T-helper 2 cell (primary cell): ENCODE data around the gene POLR1A.

Source experiments
- DNase-seq, 5 experiments: peaks; one replicate each; pipeline versions ENCODE4 v3.0.0 to v3.0.0-alpha.2; 2012 to 2022

Gene POLR1A

DNA sequence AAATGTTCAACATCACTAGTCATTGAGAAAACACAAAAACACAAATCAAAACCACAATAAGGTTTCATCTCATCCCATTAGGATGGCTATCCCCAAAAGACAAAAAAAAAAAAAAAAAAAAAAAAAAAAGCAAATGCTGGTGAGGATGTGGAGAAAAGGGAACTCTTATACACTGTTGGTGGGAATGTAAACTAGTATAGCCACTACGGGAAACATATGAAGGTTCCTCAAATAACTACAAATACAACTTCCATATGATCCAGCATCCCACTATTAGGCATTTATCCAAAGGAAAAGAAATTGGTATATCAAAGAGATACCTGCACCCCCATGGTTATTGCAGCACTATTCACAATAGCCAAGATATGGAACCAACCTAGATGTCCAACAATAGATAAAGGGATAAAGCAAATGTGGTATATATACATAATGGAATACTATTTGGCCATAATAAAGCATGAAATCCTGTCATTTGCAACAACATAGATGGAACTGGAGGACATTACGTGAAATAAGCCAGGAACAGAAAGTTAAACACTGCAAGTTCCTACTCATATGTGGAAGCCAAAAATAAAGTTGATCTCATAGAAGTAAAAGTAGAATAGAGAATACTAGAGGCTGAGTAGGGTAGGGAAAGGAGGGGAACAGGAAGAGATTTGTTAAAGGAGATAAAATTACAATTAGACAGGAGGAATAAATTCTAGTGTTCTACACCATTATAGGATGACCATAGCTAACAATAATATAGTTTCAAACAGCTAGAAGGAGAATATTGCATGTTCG, 8.4 kb downstream of the POLR1A start:
- no peak for DNase-seq

DNA sequence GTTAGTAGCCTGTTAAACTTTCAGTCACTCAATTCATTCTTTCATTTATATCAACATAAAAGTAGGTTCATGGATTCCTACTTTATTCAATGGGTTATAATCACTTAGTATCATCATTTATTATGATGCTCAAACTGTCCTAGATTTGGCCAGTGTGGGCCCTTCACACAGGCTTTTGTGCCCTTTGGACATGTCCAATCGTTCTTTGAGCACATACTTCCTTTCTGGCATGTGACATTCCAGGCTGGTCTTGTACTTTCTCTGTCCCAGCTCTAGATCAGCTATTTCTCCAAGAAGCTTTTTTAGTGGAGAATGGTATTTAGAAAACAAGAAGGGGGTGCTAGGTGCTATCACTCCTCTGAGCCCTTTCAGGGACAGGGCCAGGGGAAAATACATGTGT, 11.5 kb downstream of the POLR1A start:
- no peak for DNase-seq

DNA sequence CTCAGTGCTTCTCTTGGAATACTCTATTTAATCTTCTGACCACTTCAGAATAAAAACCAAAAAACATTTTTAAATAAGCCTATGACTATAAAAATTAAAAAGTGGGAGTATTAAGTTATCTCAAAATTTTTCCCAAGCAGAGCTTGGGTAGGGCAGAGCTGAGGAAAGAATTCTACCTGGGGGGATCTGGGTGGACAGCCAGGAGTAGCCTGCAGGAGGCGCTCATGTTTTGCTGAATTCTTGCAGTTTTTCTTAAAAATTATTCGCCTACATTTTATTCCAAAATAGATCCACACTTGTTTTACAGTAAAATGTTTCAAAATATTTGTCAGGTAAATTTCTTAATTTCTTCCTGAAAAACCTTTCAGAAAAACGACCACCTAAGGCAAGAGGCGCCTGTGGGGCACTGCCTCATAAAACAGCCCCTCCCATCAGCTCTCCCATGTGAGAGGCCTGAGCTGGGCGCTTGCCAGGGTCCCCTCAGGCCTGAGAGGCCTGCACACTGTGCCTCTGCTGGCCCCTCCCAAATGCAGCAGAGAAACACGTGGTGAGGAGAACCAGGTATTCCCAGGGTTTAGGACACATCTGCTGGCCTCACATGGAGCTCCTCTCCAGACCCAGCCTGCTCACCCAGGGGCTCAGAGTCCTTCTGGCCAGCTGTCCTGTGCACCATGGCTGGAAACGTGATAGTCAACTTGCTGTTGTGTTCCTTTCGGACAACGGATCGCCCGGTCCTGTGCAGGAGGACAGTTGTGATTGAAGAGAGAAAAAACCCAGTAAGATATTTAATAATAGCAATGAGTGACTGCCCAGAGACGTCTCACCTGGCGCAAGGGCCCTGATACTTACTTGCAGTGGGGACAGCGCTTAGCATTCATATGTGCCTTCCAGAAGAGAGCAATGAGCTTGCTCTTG, 17.5 kb downstream of the POLR1A start:
- DNase-seq, result no peak

DNA sequence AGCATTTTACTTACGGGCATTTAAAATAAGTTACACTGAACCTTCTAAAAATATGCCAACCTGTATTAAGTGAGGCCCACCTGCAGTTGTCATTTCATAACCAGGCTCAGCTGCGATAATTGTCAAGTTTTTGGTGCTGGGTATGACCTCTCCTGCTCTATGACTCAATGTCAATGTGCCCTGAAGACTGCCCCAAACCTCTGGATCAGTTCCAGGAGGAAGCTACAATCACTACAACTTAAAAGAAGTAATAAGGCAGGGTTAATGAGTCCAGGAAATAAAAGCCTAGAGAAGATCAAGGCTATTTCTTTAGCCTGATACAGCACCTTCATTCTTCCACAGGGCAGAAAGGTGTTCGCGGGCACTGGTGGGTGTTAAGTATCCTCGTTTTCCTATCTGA, 22.9 kb downstream of the POLR1A start:
- DNase-seq, result no peak

DNA sequence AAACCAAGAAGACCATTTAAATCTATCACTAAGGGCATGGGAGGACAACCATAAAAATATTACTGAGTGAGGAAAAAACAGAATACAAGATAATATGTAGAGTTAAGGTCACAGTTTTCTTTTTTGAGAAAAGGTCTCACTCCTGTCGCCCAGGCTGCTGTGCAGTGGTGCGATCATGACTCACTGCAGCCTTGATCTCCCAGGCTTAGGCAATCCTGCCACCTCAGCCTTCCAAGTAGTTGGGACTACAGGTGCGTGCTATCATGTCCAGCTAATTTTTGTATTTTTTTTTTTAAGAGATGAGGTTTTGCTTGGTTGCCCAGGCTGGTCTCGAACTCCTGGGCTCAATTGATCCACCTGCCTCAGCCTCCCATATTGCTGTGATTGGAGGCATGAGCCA, 24.0 kb downstream of the POLR1A start:
- DNase-seq, result no peak

DNA sequence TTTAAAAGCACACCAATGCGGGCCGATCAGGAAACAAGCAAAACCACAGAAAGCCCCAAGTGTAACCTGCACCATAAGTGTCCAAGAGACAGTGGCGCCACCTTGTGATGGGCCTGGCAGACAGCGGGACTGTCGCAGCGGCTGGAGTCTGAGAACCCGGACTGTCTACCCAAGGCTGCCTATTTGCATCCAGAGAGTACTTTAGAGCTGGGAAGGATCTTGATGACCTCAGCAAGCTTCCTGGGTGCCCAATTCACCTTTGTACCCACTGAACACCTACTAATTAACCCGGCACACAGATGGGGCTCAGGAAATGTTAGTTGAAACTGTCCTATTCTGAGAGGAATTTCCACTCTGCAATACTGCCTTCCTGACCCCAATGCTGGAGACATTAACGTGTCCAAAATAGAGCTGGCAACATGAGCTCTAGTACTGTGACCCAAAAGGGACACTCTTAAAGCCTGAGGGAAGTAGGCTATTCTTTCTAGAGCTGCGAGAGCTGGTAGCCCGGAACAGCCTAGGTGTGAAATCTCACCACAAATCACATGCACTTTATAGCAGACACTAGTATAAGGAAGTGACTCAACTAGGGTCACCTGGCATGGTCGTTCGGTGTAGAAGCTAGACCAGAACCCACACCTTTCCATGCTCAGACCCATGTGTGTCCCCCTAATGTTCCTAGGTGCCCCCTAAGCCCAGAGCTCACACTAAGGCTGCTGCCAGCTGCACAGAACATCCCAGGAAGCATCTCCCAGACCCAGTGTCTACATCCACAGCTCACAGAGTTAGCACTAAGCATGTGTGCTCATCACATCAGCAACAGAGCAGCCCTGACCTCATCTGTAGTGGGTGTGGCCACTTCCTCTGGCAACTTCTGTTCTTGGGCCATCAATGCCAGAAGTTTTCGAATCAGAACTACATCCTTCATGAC, 25.4 kb downstream of the POLR1A start:
- peak; percentile 58 to 87 (median 75) for DNase-seq

DNA sequence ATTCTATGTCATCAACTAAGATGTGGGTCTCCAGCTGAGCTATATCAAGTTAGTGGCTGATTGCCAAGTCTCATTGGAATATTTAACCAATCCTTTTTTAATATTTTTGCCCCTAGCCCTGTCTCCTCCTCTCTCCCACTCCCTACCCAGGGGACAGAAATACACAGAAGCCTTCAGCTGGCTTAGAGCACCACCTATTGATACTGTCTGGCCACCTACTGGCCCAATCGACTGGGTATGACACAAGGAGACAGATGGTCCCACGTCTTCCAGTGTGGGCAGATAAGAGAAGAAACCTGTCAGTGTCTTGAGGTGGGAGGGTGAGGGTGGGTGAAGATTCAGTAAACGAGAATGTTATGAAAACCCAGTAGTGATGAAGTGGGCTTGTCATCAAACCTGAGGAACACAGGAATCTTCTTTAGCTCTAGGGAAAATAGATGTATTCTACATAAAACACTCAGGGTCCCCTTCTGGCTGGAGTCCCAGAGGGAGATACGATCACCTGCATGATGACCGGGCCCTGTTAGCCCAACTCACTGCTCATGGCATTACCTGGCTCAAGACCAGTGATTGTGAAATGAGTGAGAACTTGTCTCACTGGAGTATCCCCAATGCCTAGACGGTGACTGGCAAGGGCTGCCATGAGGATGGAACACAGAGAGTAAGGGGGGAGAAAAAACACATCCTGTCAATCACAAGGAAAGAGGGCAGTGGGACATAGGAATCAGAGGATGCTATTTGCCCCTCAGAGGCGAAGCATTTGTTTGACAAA, 26.7 kb downstream of the POLR1A start:
- DNase-seq, result peak in 2 of 5 experiments; percentile 23 to 65

DNA sequence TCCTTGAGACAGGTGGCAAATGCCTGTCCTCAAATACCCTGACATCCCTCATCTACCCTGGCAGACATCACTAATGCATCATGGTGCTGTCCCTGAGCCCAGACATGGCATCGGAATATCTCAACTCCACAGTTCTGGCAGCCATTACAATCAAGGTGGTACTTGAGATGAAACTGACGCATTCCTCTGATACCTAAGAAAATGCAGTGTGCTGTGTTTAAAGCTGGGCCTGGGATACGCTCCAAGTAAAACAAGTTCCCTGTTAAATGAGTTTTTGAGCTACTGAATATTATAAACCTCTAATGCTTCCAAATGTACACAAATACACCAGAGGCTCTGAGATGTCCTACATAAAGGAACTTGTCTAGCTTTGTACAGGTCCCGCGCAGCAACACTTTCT, 29.8 kb downstream of the POLR1A start:
- no peak for DNase-seq

DNA sequence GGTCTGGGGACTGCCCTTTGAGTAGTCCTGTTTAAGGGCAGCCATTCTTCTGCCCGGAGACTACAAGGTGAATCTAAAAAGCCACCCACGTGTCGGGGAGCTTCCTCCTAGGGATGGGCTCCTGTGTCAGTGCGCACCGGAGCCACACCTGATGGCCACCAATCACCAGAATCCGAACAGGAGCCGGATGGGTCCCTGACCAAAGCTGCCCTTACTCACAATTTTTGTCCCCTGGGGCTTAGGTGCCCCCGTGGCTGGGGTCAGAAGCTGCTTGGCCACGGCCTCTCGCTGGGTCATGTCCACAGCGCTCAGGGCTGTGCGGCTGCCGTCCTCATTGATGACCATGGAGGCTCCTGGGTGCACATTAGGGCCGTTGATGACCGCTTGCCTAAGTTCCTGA, 30.9 kb downstream of the POLR1A start:
- no peak for DNase-seq

DNA sequence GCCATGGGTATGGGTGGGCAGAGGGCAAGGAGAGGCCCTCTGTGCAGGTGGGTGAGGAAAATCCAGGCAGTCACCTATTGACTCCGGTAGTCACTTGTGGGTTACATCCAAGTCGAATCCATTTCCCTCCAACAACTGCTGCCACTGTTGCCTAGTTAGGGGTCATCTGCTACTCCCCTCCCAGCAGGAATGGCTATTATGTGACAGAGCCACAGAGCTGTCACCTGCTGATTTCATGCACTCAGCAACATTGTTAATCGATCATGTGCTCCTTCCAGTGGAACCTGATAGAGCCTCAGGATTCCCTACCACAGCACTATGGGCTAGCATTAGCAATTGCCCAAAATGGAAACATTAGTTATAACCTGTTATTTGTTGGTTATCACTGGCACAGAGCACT, 31.4 kb downstream of the POLR1A start:
- no peak for DNase-seq

DNA sequence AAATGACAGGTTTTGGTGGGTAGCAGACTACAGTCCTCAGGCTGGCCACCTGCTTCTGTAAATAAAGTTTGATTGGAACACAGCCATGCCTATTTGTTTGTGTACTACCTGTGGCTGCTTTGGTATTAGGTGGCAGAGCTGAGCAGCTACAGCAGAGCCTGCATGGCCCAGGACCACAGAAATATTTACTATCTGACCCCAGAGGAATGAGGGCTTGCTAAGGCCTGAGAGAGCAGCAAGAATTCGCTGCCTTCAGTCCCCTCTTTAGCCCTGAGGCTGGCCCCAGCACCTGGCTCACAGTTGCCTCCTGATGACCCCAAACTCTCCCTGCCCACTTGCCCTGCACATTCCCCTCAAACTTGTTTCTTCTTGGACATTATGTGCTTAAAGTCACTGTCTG, 32.5 kb downstream of the POLR1A start:
- DNase-seq, result no peak

DNA sequence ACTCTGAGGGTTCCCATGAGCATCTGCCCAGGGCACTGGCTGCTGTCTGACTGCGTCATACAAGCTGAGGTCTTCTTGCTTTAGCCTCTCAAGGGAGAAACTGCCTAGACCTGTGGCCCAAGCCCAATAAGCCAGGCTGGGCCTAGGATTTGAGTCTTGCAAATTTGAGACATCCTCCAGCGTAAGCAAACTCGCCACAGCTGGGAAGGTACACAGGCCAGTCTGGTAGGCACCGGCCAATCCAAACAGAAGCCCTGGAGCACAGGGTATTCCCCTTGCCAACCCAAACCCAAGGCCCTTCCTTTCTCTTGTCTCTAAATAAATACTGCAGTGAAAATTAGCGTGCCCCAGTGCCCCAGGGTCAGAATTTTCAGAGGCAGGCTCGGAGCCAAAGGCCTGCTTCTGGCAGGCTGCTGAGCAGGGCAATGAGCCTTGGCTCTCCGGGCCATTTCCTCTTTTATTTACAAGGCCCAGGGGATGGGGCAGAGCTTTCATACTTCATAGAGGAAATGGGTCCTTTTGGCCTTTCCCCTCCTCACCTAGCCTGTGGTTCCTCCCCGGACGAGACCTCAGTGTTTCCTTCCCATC, 33.3 kb downstream of the POLR1A start:
- no peak for DNase-seq

DNA sequence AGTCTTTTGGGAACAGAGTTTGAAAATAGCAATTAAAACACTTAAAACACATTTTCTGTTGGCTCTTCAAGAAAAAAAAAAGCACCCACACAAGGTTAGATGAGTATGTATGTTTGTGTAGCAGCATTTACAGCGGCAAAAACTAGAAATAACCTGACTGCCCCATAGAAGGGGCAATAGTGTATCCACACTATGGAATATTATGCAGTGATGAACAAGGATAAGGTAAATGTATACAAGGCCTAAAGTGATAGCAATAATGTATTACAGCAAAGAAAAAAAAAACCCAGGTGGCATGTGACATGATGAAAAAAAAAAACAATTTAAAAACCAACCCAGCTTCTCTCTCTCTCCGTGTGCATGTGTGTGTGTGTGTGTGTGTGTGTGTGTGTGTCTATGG, 34.8 kb downstream of the POLR1A start:
- DNase-seq, result no peak

DNA sequence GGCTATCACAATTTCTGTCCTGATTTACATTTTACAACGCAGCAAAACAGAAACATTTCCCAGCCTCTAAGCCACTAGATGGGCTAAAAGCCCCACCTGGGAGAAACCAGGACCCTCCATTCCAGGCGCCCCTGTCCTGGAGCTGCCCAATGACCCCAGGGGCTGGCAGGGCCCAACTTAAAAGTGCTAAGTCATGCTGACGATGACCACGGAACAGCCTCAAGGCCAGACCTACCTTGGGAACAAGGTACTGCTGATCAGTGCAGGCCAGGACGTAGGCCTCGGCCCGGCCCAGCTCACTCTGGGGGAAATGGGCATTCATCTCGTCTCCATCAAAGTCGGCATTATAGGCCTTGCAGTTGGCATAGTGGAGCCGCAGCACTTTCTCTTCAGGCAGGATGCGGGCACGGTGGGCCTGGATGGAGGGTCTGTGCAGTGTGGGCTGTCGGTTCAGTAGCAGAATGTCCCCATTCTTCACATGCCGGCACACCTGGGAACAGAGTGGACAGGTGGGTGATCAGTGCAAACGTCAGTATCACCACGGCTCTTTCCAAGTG, 35.8 kb downstream of the POLR1A start:
- no peak for DNase-seq

DNA sequence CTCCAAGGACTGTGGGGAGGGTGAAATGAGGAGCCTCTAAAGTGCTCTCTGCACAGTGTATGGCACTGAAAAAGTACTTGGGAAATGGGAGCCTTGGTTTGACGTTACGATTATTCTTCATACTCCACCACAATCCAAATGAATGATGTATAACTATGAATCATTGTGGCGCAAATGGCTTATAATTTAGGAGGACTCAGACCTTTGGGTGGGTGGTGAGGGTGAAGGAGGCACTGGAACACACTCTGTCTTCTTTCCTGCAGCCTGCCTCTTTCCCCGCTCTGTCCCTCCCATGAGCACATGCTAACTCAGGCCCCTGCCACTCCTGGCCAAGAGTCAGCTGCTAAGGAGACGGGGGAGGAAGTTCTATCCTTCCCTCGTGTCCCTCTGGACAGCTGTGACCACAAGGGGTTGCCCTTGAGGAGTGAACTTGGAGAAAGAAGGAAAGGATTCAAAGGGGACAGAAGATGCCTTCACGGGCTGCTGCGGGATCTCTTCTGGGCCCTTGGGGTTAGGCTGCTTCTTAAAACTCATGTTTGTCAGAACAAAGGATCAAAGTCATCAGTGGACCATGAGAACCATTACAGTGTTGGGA, 36.5 kb downstream of the POLR1A start:
- no peak for DNase-seq

DNA sequence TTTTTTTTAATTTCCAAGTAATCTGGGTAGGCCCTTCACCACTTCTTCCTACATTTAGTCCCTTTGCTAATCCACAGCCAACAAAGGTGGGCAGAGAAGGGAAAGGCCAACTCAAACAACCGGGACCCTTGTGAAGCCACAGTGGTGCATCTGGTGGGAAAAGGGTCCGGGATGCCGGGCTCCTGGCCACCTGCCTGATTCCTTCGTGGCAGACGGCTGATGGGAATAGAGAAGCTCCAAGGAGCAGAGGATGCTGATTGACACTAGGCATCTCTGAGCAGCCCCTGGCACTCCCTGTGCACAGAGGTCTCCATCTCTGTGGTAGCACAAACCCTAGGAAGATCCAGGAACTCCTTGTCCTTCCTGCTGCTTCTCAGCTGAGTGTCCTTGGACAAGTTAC, 37.0 kb downstream of the POLR1A start:
- DNase-seq, result no peak

DNA sequence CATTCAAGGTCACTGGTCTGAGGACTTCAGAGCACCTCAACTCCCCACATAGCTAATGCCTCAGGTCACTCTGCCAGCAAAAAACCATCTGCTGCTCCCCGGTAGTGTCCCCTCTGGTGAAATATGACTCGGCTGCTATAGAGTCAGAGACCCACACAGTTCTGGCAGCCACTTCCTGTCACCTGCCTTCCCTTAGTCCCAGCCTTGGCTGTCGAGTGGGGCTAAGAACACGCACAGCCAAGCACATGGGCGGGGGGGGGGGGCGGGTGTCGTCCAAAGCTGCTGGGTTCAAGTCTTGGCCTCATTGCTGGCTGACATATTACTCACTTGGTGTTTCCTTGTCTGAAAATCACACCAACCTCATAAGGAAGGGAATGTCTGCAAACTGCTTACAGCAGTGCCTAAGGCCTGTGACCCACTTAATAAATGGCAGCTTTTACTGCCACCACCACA, 37.5 kb downstream of the POLR1A start:
- DNase-seq, result peak in 2 of 5 experiments; percentile 65 to 81

DNA sequence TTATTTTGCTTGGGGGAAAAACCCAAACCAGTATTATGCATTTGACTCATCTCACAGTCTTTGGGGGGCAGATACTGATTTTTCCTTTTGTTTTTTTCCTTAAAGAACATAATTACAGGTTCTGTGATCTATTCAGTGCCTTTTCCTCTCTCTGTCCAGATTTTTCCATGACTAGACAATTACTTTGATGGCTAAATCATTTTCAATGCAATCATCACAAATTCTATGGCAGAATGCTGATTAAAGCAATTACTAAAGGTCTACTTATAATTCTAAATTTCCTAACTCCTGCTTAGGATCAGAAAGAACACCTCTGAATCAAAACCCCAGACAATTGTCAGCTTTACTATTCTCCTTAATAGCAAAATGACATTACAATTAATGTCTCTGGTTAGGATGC, 38.8 kb downstream of the POLR1A start:
- no peak for DNase-seq

DNA sequence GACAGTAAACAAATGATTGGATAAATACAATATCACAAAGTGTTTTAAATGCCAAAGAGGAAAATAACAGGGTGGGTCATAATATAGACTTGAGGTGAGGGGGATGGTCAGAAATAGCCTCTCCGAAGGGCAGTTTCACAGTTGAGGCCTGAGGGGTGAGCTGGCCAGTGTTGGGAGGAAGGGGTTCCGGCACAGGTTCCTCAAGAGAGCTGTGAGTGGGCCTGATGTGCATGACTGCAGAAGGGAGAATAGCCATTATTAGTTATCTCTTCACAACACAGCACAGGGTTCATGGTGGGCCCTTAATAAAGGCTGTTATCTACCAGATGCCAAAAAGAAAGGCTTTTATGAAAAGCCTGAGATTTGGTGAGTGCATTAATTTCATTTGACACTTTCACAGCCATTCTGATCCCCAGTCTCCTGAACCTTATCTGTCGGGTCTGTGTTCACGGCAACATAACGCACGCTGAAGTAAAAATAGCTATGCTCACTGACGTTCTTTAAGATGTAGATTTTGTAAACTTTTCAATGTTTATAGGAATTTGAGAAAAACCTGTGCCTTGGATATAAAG, 39.6 kb downstream of the POLR1A start:
- no peak for DNase-seq

DNA sequence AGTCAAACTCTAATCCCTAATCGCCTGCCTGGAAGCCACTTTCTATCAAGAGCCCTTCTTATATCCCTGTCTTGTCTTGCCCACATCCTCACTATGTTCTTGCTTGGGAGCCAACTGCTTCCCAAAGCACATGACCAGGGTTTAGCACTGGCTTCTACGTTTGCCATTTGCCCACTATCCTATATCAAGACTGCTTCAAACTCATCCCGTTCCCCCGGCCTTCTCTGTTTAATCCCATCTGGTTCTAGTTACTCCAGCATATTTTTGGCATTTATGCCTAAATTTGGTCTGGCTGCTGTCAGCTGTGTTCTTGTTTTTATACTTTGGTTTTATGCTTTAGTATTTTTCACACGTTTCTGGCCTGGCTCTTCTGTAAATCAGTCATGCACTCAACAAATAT, 40.2 kb downstream of the POLR1A start:
- no peak for DNase-seq
